Testis (tissue), 3 donors: Measurements from ENCODE around the gene ELMO1. TPM values are rescaled to one million over a fixed set of nuclear protein-coding genes. Genes with fewer than 3 reads are reported as not detected.
A peak's percentile ranks its signal among the peaks of the same experiment; 100 is the strongest.

Experiments used
- DNase-seq: peaks from one replicate; pipeline ENCODE4 v3.0.0-alpha.2; 2019
- H3K27ac ChIP-seq, 2 donors: fragments of 200-600 bp; sonication (generic); one replicate each; pipeline ENCODE4 v1.5.1; 2019
- H3K27me3 ChIP-seq: fragments of 200-600 bp; sonication (generic); one replicate; pipeline ENCODE4 v1.5.1; 2019
- H3K36me3 ChIP-seq: fragments of 200-600 bp; sonication (generic); one replicate; pipeline ENCODE4 v1.5.1; 2017; ENCODE audit warnings: low read depth; ENCODE audit errors: missing control alignments
- H3K4me1 ChIP-seq: fragments of 200-600 bp; sonication (generic); one replicate; pipeline ENCODE4 v1.5.1; 2019
- H3K4me3 ChIP-seq, 2 donors: fragments of 200-600 bp; sonication (generic); one replicate each; pipeline ENCODE4 v1.5.1; 2017 to 2019
- H3K9me3 ChIP-seq: fragments of 200-600 bp; sonication (generic); one replicate; pipeline ENCODE4 v1.5.1; 2017
- POLR2A ChIP-seq: fragments of 450-650 bp; IDR thresholded peaks from one replicate; pipeline ENCODE4 v1.6.1; 2017; ENCODE audit warnings: antibody characterized with exemption, mild to moderate bottlenecking, moderate library complexity
- WGBS, 2 donors: methylation state at CpG; one replicate each; pipeline ENCODE4 v1.1.5; 2018; 5-methylcytosine and 5-hydroxymethylcytosine counted together
- intact Hi-C: fragments of 100-400 bp; cut with DNase I; formaldehyde crosslinking; loops from one replicate; pipeline ENCODE4 v1.15.1; 2023; ENCODE audit warnings: low total_unique reads
- polyA plus RNA-seq: library from polyadenylated mRNA; stranded (reverse); fragments of 350-450 nt; fragmentation: Illumina TruSeq; extraction: RNeasy Lipid Tissue Mini Kit (QIAGEN cat#74804); gene quantifications from one replicate; pipeline ENCODE4 v1.2.3, GENCODE V29; 2014; ENCODE audit warnings: low read depth, low replicate concordance; ENCODE audit not compliant: insufficient read depth
- total RNA-seq, 2 donors: library from RNA; depleted of rRNA; stranded (reverse); fragments of >200 nt; gene quantifications; one replicate each; pipeline ENCODE4 v1.2.3, GENCODE V29; 2016
- TF ChIP-seq, protein P1 (sequence below), 3 experiments: fragments of 450-650 bp in 2 of 3; fragments of 200-600 bp in 1 of 3; sonication (generic) in 1 of 3; IDR thresholded peaks; one replicate each; pipeline ENCODE4 v1.5.1; 2016 to 2019; ENCODE audit warnings: antibody characterized with exemption in 3 of 3, mild to moderate bottlenecking in 2 of 3, moderate library complexity in 1 of 3

ELMO1 gene
- total and polyA plus RNA-seq, 3 donors from 2014 or later, result 12.9 to 47.2 (median 36.5) TPM

GRCh38 chr7:36951257-36951697, 497.4 kb downstream of the ELMO1 start:
- Histone ChIP-seq H3K4me3 (no peak overlapping the region), H3K27me3 (no peaks in the 10 kb centered on the region), H3K9me3 (no peaks in the 10 kb centered on the region), H3K27ac (no peak overlapping the region), H3K4me1 (no peaks in the 10 kb centered on the region), H3K36me3 (no peaks in the 10 kb centered on the region)
- WGBS, 2 donors, result 86 to 95% methylated on average over 3 of the region's 3 CpGs
- TF ChIP-seq POLR2A, result no peak
- TF ChIP-seq, protein P1, sequence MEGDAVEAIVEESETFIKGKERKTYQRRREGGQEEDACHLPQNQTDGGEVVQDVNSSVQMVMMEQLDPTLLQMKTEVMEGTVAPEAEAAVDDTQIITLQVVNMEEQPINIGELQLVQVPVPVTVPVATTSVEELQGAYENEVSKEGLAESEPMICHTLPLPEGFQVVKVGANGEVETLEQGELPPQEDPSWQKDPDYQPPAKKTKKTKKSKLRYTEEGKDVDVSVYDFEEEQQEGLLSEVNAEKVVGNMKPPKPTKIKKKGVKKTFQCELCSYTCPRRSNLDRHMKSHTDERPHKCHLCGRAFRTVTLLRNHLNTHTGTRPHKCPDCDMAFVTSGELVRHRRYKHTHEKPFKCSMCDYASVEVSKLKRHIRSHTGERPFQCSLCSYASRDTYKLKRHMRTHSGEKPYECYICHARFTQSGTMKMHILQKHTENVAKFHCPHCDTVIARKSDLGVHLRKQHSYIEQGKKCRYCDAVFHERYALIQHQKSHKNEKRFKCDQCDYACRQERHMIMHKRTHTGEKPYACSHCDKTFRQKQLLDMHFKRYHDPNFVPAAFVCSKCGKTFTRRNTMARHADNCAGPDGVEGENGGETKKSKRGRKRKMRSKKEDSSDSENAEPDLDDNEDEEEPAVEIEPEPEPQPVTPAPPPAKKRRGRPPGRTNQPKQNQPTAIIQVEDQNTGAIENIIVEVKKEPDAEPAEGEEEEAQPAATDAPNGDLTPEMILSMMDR (IDR thresholded peaks at IDR 0.05), result no peak
- intact Hi-C loops, result no loop called here
- no peak for DNase-seq

DNA sequence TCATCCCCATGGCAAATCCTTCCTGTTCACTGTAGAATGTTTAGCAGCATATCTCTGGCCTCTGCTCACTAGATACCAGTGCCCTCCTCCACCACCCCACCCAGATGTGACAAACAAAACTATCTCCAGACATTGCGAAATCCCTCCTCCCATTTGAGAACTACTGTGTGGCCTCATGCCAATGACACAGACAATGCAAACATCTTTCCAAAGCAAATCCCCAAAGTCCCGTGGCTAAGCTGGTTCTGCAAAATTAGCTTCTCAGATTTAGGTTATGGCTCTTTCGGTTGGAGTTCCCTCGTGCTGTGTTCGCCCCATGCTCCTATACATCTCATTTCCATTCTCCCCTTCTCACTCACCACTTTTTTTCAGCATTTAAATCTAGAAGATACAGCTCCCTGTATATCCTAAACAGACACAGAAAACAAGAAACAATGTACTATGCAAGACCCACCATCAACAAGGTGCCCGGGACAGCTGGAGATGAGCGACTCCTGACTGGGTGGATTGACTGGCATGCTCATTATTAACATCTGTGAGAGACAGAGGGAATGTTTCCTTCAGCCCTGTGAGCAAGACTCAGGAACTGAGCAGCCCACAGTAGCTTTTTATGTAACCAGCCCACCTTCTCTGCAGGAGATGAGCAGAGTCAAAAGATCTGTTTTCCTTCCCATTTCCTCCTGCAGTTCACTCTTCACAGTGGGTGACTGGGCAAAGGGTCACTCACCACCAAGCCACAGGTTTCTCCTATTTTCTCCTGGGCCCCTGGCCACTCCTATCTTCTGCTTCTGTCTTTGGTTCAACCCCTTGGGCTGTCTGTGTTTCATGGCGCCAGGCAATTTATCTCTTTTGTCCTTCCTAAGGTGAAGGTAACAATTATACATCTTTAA, 498.7 kb downstream of the ELMO1 start:
- no peaks in the 10 kb centered on the region for H3K4me1 ChIP-seq
- intact Hi-C loops, result no loop called here
- TF ChIP-seq, protein P1 (IDR thresholded peaks at IDR 0.05), result no peak
- no peak for TF ChIP-seq POLR2A
- no peaks in the 10 kb centered on the region for H3K36me3 ChIP-seq
- H3K9me3 ChIP-seq, result no peaks in the 10 kb centered on the region
- H3K27me3 ChIP-seq, result no peaks in the 10 kb centered on the region
- peak; percentile 32 for DNase-seq
- H3K27ac ChIP-seq, result no peak overlapping the region
- H3K4me3 ChIP-seq, result no peak overlapping the region
- 63 to 82% methylated on average over 8 of the region's 8 CpGs for WGBS, 2 donors

GRCh38 chr7:36946401-36946739, 502.3 kb downstream of the ELMO1 start:
- Histone ChIP-seq H3K27ac (no peak overlapping the region), H3K27me3 (no peaks in the 10 kb centered on the region), H3K4me1 (no peaks in the 10 kb centered on the region), H3K4me3 (no peak overlapping the region), H3K36me3 (no peaks in the 10 kb centered on the region), H3K9me3 (no peaks in the 10 kb centered on the region)
- no peak for DNase-seq
- no peak for TF ChIP-seq POLR2A
- TF ChIP-seq, protein P1 (IDR thresholded peaks at IDR 0.05), result no peak
- intact Hi-C loops, result no loop called here
- WGBS, 2 donors, result 83 to 90% methylated on average over 2 of the region's 2 CpGs

- Histone ChIP-seq H3K36me3 (no peaks in the 10 kb centered on the region), H3K4me1 (no peaks in the 10 kb centered on the region), H3K27ac (no peak overlapping the region), H3K9me3 (no peaks in the 10 kb centered on the region), H3K4me3 (no peak overlapping the region), H3K27me3 (no peaks in the 10 kb centered on the region)
- no peak for TF ChIP-seq POLR2A
- TF ChIP-seq, protein P1 (IDR thresholded peaks at IDR 0.05), result no peak
- no peak for DNase-seq
- WGBS, 2 donors, result 69 to 76% methylated on average over 7 of the region's 7 CpGs
- intact Hi-C loops, result no loop called here
Measured at GRCh38 chr7:36945612-36946400, 502.9 kb downstream of the ELMO1 start.
